Measurements from ENCODE around the gene TTYH2.
A peak's percentile ranks its signal among the peaks of the same experiment; 100 is the strongest.
"Not testable (repeated sequence)": the region's sequence is repeated elsewhere in the genome, so short reads cannot be mapped to it uniquely, and the experiment has no call there.

Gene TTYH2

DNA sequence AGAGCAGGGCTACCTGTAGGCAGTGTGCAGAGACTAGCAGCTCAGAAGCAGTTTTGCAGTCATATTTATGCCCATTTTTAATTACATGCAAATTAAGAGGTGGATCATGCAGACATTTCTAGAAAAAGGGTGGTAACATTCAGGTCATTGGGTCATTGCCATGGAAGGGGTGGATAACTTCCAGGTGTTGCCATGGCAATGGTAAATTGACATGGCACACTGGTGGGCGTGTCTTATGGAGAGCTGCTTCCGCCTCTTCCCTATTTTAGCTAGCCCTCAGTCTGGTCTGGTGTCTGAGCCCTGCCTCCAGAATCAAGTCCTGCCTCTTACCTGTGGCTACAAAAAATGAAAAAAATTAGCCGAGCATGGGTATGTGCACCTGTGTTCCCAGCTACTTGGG is 57.9 kb downstream of the TTYH2 start:
- H3K9me3 ChIP-seq (ENCODE audit: control insufficient read depth in 1 of 2, low read length in 2 of 2), result no peaks in the 10 kb centered on the region
- H3K4me1 ChIP-seq (ENCODE audit: control insufficient read depth in 1 of 2, insufficient read depth in 2 of 2, low read length in 2 of 2), result peaks cover 15 to 16% of the 10 kb centered on the region in 2 donors
- H3K27me3 ChIP-seq (ENCODE audit: control insufficient read depth in 1 of 2, insufficient read depth in 2 of 2, low read length in 2 of 2), result peaks cover 0 to 8% of the 10 kb centered on the region in 2 donors
- no peak overlapping the region for H3K9ac ChIP-seq (ENCODE audit: low read depth in 1 of 2, low read length in 2 of 2)
- H3K4me3 ChIP-seq (ENCODE audit: low read depth in 1 of 2, low read length in 2 of 2), result no peak overlapping the region
- no peak overlapping the region for H3K27ac ChIP-seq (ENCODE audit: low read depth, low read length)
- H3K36me3 ChIP-seq (ENCODE audit: control insufficient read depth in 1 of 2, insufficient read depth in 2 of 2, low read length in 2 of 2), result no peaks in the 10 kb centered on the region

GRCh38 chr17:74271901-74272561 is 58.7 kb downstream of the TTYH2 start:
- H3K27ac ChIP-seq (ENCODE audit: low read depth, low read length), result no peak overlapping the region
- H3K4me3 ChIP-seq (ENCODE audit: low read depth in 1 of 2, low read length in 2 of 2), result no peak overlapping the region
- peaks cover 0 to 8% of the 10 kb centered on the region in 2 donors for H3K27me3 ChIP-seq (ENCODE audit: control insufficient read depth in 1 of 2, insufficient read depth in 2 of 2, low read length in 2 of 2)
- no peak overlapping the region for H3K9ac ChIP-seq (ENCODE audit: low read depth in 1 of 2, low read length in 2 of 2)
- no peaks in the 10 kb centered on the region for H3K9me3 ChIP-seq (ENCODE audit: control insufficient read depth in 1 of 2, low read length in 2 of 2)
- H3K4me1 ChIP-seq (ENCODE audit: control insufficient read depth in 1 of 2, insufficient read depth in 2 of 2, low read length in 2 of 2), result peaks cover 15 to 16% of the 10 kb centered on the region in 2 donors
- no peaks in the 10 kb centered on the region for H3K36me3 ChIP-seq (ENCODE audit: control insufficient read depth in 1 of 2, insufficient read depth in 2 of 2, low read length in 2 of 2)

GRCh38 chr17:74272731-74273201 is 59.4 kb downstream of the TTYH2 start:
- Histone ChIP-seq H3K9me3 (ENCODE audit: control insufficient read depth in 1 of 2, low read length in 2 of 2) (no peaks in the 10 kb centered on the region), H3K27me3 (ENCODE audit: control insufficient read depth in 1 of 2, insufficient read depth in 2 of 2, low read length in 2 of 2) (peaks cover 0 to 8% of the 10 kb centered on the region in 2 donors)

DNA sequence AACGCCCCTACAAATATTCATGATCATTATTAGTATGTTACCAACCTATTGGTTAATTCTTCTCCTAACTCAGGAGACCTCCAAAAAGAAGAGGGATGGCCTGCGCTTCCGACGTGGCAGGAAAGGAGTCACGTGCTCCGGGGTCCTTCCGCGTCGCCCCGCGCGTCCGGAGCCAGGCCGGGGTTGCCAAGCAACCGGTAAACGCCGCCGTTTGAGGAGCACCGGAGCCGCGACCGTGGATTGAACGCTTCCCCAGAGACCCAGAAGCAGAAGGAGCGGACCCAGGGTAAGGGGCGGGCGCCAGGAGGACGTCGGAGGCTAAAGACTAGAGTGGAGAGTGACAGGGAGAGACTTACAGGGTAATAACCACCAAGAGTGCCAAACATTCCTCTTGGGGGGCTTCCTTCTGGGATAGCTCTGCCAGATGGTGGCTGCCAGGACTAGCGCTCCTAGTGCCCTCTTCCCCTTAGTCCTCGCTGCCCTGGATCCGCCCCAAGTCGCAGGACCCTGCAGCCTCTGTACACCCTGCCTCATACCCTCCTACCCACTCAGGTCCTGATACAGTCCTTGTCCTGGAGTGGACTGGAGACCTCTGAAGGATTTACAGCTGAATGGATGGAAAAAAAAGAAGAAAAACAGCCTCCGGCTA is 60.8 kb downstream of the TTYH2 start, which contains the start of gene DNAI2:
Gene DNAI2, plus strand, starts transcription at position 175 of the 649 bp plus-strand sequence. CDS start 7,584 bp downstream, outside the sequence.
- no peak within 1 kb of the TSS for H3K9ac ChIP-seq (ENCODE audit: low read depth in 1 of 2, low read length in 2 of 2)
- peak within 1 kb of the TSS; percentile 46 to 50 for H3K4me3 ChIP-seq (ENCODE audit: low read depth in 1 of 2, low read length in 2 of 2)
- no peak within 1 kb of the TSS for H3K27ac ChIP-seq (ENCODE audit: low read depth, low read length)
- H3K4me1 ChIP-seq (ENCODE audit: control insufficient read depth in 1 of 2, insufficient read depth in 2 of 2, low read length in 2 of 2), result peaks cover 15 to 16% of the 10 kb centered on the region in 2 donors
- no peaks in the 10 kb centered on the region for H3K36me3 ChIP-seq (ENCODE audit: control insufficient read depth in 1 of 2, insufficient read depth in 2 of 2, low read length in 2 of 2)
- H3K9me3 ChIP-seq (ENCODE audit: control insufficient read depth in 1 of 2, low read length in 2 of 2), result no peaks in the 10 kb centered on the region
- peaks cover 0 to 8% of the 10 kb centered on the region in 2 donors for H3K27me3 ChIP-seq (ENCODE audit: control insufficient read depth in 1 of 2, insufficient read depth in 2 of 2, low read length in 2 of 2)

More at GRCh38 chr17:74272731-74273201, 59.4 kb downstream of the TTYH2 start:
- no peaks in the 10 kb centered on the region for H3K36me3 ChIP-seq (ENCODE audit: control insufficient read depth in 1 of 2, insufficient read depth in 2 of 2, low read length in 2 of 2)
- H3K4me1 ChIP-seq (ENCODE audit: control insufficient read depth in 1 of 2, insufficient read depth in 2 of 2, low read length in 2 of 2), result peaks cover 15 to 16% of the 10 kb centered on the region in 2 donors
- no peak overlapping the region for H3K27ac ChIP-seq (ENCODE audit: low read depth, low read length)
- H3K4me3 ChIP-seq (ENCODE audit: low read depth in 1 of 2, low read length in 2 of 2), result no peak overlapping the region
- H3K9ac ChIP-seq (ENCODE audit: low read depth in 1 of 2, low read length in 2 of 2), result no peak overlapping the region

GRCh38 chr17:74274709-74275340 is 61.5 kb downstream of the TTYH2 start:
- H3K4me3 ChIP-seq (ENCODE audit: low read depth in 1 of 2, low read length in 2 of 2), result peak overlapping the region; percentile 46 to 50
- H3K4me1 ChIP-seq (ENCODE audit: control insufficient read depth in 1 of 2, insufficient read depth in 2 of 2, low read length in 2 of 2), result peaks cover 15 to 16% of the 10 kb centered on the region in 2 donors
- peaks cover 0 to 8% of the 10 kb centered on the region in 2 donors for H3K27me3 ChIP-seq (ENCODE audit: control insufficient read depth in 1 of 2, insufficient read depth in 2 of 2, low read length in 2 of 2)
- H3K27ac ChIP-seq (ENCODE audit: low read depth, low read length), result no peak overlapping the region
- no peaks in the 10 kb centered on the region for H3K36me3 ChIP-seq (ENCODE audit: control insufficient read depth in 1 of 2, insufficient read depth in 2 of 2, low read length in 2 of 2)
- H3K9ac ChIP-seq (ENCODE audit: low read depth in 1 of 2, low read length in 2 of 2), result no peak overlapping the region
- H3K9me3 ChIP-seq (ENCODE audit: control insufficient read depth in 1 of 2, low read length in 2 of 2), result no peaks in the 10 kb centered on the region

DNA sequence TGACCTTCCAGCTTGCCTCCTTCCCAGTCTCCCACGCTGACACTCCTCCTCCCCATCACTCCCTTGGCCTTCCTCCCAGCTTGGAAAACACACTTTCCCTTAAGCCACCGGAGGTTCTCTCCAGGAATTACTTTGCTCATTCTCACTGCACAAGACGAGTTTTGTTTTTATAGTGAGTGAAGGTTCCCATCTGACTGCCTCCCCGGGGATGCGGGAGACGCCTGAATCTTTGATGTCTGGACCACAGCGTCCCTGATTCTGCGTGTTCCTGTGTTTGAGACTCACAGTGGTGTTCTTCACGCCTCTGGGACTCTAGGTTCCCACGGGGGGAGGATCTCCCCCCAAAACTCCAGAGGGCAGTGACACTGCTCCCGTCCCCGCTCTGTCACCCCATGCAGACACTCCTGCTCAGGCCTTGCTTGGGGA is 62.7 kb downstream of the TTYH2 start:
- Histone ChIP-seq H3K4me3 (ENCODE audit: low read depth in 1 of 2, low read length in 2 of 2) (no peak overlapping the region), H3K9ac (ENCODE audit: low read depth in 1 of 2, low read length in 2 of 2) (no peak overlapping the region), H3K4me1 (ENCODE audit: control insufficient read depth in 1 of 2, insufficient read depth in 2 of 2, low read length in 2 of 2) (peaks cover 15 to 16% of the 10 kb centered on the region in 2 donors), H3K27ac (ENCODE audit: low read depth, low read length) (no peak overlapping the region), H3K9me3 (ENCODE audit: control insufficient read depth in 1 of 2, low read length in 2 of 2) (no peaks in the 10 kb centered on the region), H3K36me3 (ENCODE audit: control insufficient read depth in 1 of 2, insufficient read depth in 2 of 2, low read length in 2 of 2) (no peaks in the 10 kb centered on the region), H3K27me3 (ENCODE audit: control insufficient read depth in 1 of 2, insufficient read depth in 2 of 2, low read length in 2 of 2) (peaks cover 0 to 8% of the 10 kb centered on the region in 2 donors)

DNA sequence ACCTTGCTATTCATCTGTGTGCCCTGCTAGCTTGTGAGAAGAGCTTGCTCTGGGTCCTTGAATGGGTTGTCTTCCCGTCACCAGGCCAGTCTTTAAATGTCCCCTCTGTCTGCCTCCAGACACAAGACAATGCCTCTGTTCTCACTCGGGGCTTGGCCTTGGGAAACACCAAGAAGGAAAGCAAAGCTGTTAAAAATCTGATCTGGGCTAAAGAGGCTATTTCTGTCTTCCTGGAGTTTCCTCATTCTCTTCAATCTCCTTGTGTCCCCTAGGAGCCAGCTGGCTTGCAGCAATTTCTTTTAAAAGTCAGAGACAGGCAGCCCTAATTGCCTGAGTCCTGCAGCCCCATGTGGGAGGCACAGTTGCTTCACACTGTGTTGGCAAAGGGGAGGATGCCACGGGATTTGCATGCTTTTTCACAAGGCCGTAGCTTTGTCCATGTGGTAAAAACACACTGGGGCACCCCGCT is 63.2 kb downstream of the TTYH2 start:
- no peak overlapping the region for H3K9ac ChIP-seq (ENCODE audit: low read depth in 1 of 2, low read length in 2 of 2)
- no peak overlapping the region for H3K4me3 ChIP-seq (ENCODE audit: low read depth in 1 of 2, low read length in 2 of 2)
- no peaks in the 10 kb centered on the region for H3K9me3 ChIP-seq (ENCODE audit: control insufficient read depth in 1 of 2, low read length in 2 of 2)
- H3K4me1 ChIP-seq (ENCODE audit: control insufficient read depth in 1 of 2, insufficient read depth in 2 of 2, low read length in 2 of 2), result peaks cover 15 to 16% of the 10 kb centered on the region in 2 donors
- no peaks in the 10 kb centered on the region for H3K36me3 ChIP-seq (ENCODE audit: control insufficient read depth in 1 of 2, insufficient read depth in 2 of 2, low read length in 2 of 2)
- H3K27ac ChIP-seq (ENCODE audit: low read depth, low read length), result no peak overlapping the region
- peaks cover 0 to 8% of the 10 kb centered on the region in 2 donors for H3K27me3 ChIP-seq (ENCODE audit: control insufficient read depth in 1 of 2, insufficient read depth in 2 of 2, low read length in 2 of 2)

DNA sequence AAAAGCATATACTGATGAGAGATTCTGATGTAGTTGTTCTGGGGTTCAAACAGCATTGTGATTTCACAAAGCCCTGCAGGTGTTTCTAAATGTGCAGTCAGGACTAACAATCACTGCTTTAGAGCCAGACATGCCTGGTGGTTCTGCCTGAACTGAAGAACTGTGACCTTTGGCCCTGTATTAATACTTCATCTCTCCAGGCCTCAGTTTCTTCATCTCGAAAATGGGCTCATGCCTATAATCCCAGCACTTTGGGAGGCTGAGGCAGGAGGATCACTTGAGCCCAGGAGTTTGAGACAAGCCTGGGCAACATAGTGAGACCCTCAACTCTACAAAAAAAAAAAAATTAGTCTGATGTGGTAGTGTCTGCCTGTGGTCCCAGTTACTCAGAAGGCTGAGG is 64.6 kb downstream of the TTYH2 start:
- H3K9me3 ChIP-seq (ENCODE audit: control insufficient read depth in 1 of 2, low read length in 2 of 2), result no peaks in the 10 kb centered on the region
- H3K4me1 ChIP-seq (ENCODE audit: control insufficient read depth in 1 of 2, insufficient read depth in 2 of 2, low read length in 2 of 2), result peaks cover 11 to 15% of the 10 kb centered on the region in 2 donors
- peaks cover 0 to 8% of the 10 kb centered on the region in 2 donors for H3K27me3 ChIP-seq (ENCODE audit: control insufficient read depth in 1 of 2, insufficient read depth in 2 of 2, low read length in 2 of 2)
- no peak overlapping the region for H3K27ac ChIP-seq (ENCODE audit: low read depth, low read length)
- H3K4me3 ChIP-seq (ENCODE audit: low read depth in 1 of 2, low read length in 2 of 2), result no peak overlapping the region
- H3K9ac ChIP-seq (ENCODE audit: low read depth in 1 of 2, low read length in 2 of 2), result no peak overlapping the region
- no peaks in the 10 kb centered on the region for H3K36me3 ChIP-seq (ENCODE audit: control insufficient read depth in 1 of 2, insufficient read depth in 2 of 2, low read length in 2 of 2)

- H3K4me3 ChIP-seq (ENCODE audit: low read depth in 1 of 2, low read length in 2 of 2); H3K27ac ChIP-seq (ENCODE audit: low read depth, low read length); H3K36me3 ChIP-seq (ENCODE audit: control insufficient read depth in 1 of 2, insufficient read depth in 2 of 2, low read length in 2 of 2); H3K9ac ChIP-seq (ENCODE audit: low read depth in 1 of 2, low read length in 2 of 2); H3K4me1 ChIP-seq (ENCODE audit: control insufficient read depth in 1 of 2, insufficient read depth in 2 of 2, low read length in 2 of 2); H3K9me3 ChIP-seq (ENCODE audit: control insufficient read depth in 1 of 2, low read length in 2 of 2); H3K27me3 ChIP-seq (ENCODE audit: control insufficient read depth in 1 of 2, insufficient read depth in 2 of 2, low read length in 2 of 2): not testable (repeated sequence)
These were observed 66.2 kb downstream of the TTYH2 start for GRCh38 chr17:74279617-74280016.

- no peaks in the 10 kb centered on the region for H3K36me3 ChIP-seq (ENCODE audit: control insufficient read depth in 1 of 2, insufficient read depth in 2 of 2, low read length in 2 of 2)
- no peaks in the 10 kb centered on the region for H3K4me1 ChIP-seq (ENCODE audit: control insufficient read depth in 1 of 2, insufficient read depth in 2 of 2, low read length in 2 of 2)
- H3K9ac ChIP-seq (ENCODE audit: low read depth in 1 of 2, low read length in 2 of 2), result no peak overlapping the region
- H3K4me3 ChIP-seq (ENCODE audit: low read depth in 1 of 2, low read length in 2 of 2), result no peak overlapping the region
- H3K27ac ChIP-seq (ENCODE audit: low read depth, low read length), result no peak overlapping the region
- H3K27me3 ChIP-seq (ENCODE audit: control insufficient read depth in 1 of 2, insufficient read depth in 2 of 2, low read length in 2 of 2), result peaks cover 0 to 2% of the 10 kb centered on the region in 2 donors
- H3K9me3 ChIP-seq (ENCODE audit: control insufficient read depth in 1 of 2, low read length in 2 of 2), result no peaks in the 10 kb centered on the region
These were observed 66.7 kb downstream of the TTYH2 start for GRCh38 chr17:74280093-74280513.
